Panc1 (cell line): ENCODE results near the gene IGSF9. TPM values are rescaled to one million over a fixed set of nuclear protein-coding genes. Genes with fewer than 3 reads are reported as not detected.

Experiments
- ATAC-seq: fragments of 200-7000 bp; cut with Tn5 transposase; 2 replicates; pipeline ENCODE4 v1.9.1; 2020; ENCODE audit warnings: mild to moderate bottlenecking, moderate library complexity
- BruUV-seq: library from RNA; stranded (reverse); fragments of 400-500 nt; replicated peaks from 2 replicates; lab custom pipeline; 2021; lab: Mats Ljungman, UMichigan
- CTCF ChIA-PET: fragments of 300-600 bp; sonication (Branson Sonifier 250); formaldehyde crosslinking; loops from one replicate; lab custom pipeline; 2022; ENCODE audit warnings: antibody characterized with exemption; lab: Charles Lee
- POLR2A ChIA-PET: fragments of 300-600 bp; sonication (Branson Sonifier 250); formaldehyde crosslinking; loops from one replicate; lab custom pipeline; 2022; ENCODE audit warnings: antibody characterized with exemption; lab: Charles Lee
- DNase-seq: peaks from one replicate; pipeline ENCODE4 v3.0.0-alpha.2; 2010; ENCODE audit warnings: low read depth, low spot score
- H3K27ac ChIP-seq: 2 replicates; pipeline ENCODE4 v1.5.1; 2011; ENCODE audit warnings: mild to moderate bottlenecking, low read length, inconsistent platforms
- H3K27me3 ChIP-seq: fragments of 200-500 bp; sonication (Bioruptor generic); 2 replicates; pipeline ENCODE4 v1.6.0; 2014; ENCODE audit warnings: low read length, inconsistent platforms; ENCODE audit not compliant: control insufficient read depth, insufficient read depth
- H3K36me3 ChIP-seq: fragments of 200-500 bp; sonication (Bioruptor generic); 2 replicates; pipeline ENCODE4 v1.5.1; 2014; ENCODE audit warnings: inconsistent platforms, mild to moderate bottlenecking, low read length, moderate library complexity; ENCODE audit not compliant: control insufficient read depth, insufficient read depth
- H3K4me1 ChIP-seq: 2 replicates; pipeline ENCODE4 v1.5.1; 2011; ENCODE audit warnings: inconsistent platforms, mild to moderate bottlenecking, low read length, moderate library complexity; ENCODE audit not compliant: control insufficient read depth, insufficient read depth
- H3K4me3 ChIP-seq, 2 experiments: 2 replicates each; pipeline ENCODE4 v1.5.1; 2011 to 2012; ENCODE audit warnings: low read depth in 2 of 2, low read length in 2 of 2, mild to moderate bottlenecking in 2 of 2, inconsistent platforms in 1 of 2, moderate library complexity in 1 of 2
- H3K9me3 ChIP-seq: fragments of 200-500 bp; sonication (Bioruptor generic); 2 replicates; pipeline ENCODE4 v1.5.1; 2014; ENCODE audit warnings: low read depth, mild to moderate bottlenecking, inconsistent platforms, low read length, moderate library complexity; ENCODE audit not compliant: control insufficient read depth, insufficient read depth
- CTCF ChIP-seq: fragments of 450-650 bp; IDR thresholded peaks from 2 replicates; pipeline ENCODE4 v1.5.1; 2017; ENCODE audit warnings: mild to moderate bottlenecking
- POLR2AphosphoS5 ChIP-seq: IDR thresholded peaks from 2 replicates; pipeline ENCODE4 v1.6.1; 2012; ENCODE audit warnings: mild to moderate bottlenecking, low read depth, low read length, moderate library complexity
- REST ChIP-seq, 2 experiments: IDR thresholded peaks; 2 replicates each; pipeline ENCODE4 v1.6.1; 2011 to 2012; ENCODE audit warnings: low read depth in 2 of 2, control low read depth in 1 of 2, low read length in 1 of 2, mild to moderate bottlenecking in 1 of 2, moderate library complexity in 1 of 2; ENCODE audit not compliant: insufficient read depth in 1 of 2
- SIN3A ChIP-seq: IDR thresholded peaks from 2 replicates; pipeline ENCODE4 v1.6.1; 2012; ENCODE audit warnings: low read depth, mild to moderate bottlenecking, low read length, moderate library complexity, borderline replicate concordance; ENCODE audit not compliant: insufficient read depth
- TCF7L2 ChIP-seq: IDR thresholded peaks from 2 replicates; pipeline ENCODE4 v1.6.1; 2011; ENCODE audit warnings: mild to moderate bottlenecking, low read depth, low read length, inconsistent platforms
- in situ Hi-C: cut with HindIII; loops from 2 replicates; pipeline ENCODE4 v1.10.0; 2016; ENCODE audit warnings: low sequenced_read_pairs, low pct_unique_long_range_greater_than_20kb
- intact Hi-C: fragments of 100-400 bp; cut with micrococcal nuclease; formaldehyde crosslinking; loops from one replicate; pipeline ENCODE4 v1.10.0; 2022; ENCODE audit not compliant: unreplicated experiment
- total RNA-seq: library from RNA; stranded (reverse); gene quantifications from one replicate; pipeline ENCODE4 v1.2.1, GENCODE V29; 2021; ENCODE audit not compliant: unreplicated experiment

IGSF9 gene
- total RNA-seq, 1 experiment from 2014 or later: 0.51 TPM

- DNase-seq: no peak
- CTCF ChIA-PET: interaction anchor here (2.3 kb wide), 1 partner anchor 68 kb away, joined by 14 read pairs; no protein-coding TSS in a partner anchor
- Histone ChIP-seq H3K36me3 (no peaks in the 10 kb centered on the region), H3K27me3 (peaks cover 2% of the 10 kb centered on the region; the same call in 1 of the 2 replicates), H3K9me3 (no peaks in the 10 kb centered on the region), H3K4me1 (peaks cover 17% of the 10 kb centered on the region), H3K27ac (no peak overlapping the region), H3K4me3 (no peak overlapping the region)
- POLR2A ChIA-PET: no interaction called here
- no TSS peak for BruUV-seq
- in situ Hi-C loops (no loop called here), intact Hi-C loops (no loop called here)
- ATAC-seq: no peak
- TF ChIP-seq CTCF (no peak), POLR2AphosphoS5 (no peak), REST (IDR thresholded peaks at IDR 0.05; ENCODE audit: insufficient read depth in 1 of 2, low read depth in 2 of 2, low read length in 1 of 2) (no peak), TCF7L2 (no peak)
Measured at GRCh38 chr1:159939678-159940002, 5.8 kb downstream of the IGSF9 start.

- H3K27ac ChIP-seq: no peak overlapping the region
- H3K4me3 ChIP-seq: no peak overlapping the region
- H3K27me3 ChIP-seq: no peaks in the 10 kb centered on the region
- POLR2A ChIA-PET: no interaction called here
- no peaks in the 10 kb centered on the region for H3K9me3 ChIP-seq
- no TSS peak for BruUV-seq
- TF ChIP-seq CTCF: no peak
- TF ChIP-seq REST (IDR thresholded peaks at IDR 0.05; ENCODE audit: insufficient read depth in 1 of 2, low read depth in 2 of 2, low read length in 1 of 2): no peak
- TF ChIP-seq TCF7L2: no peak
- TF ChIP-seq SIN3A: no peak
- TF ChIP-seq POLR2AphosphoS5: no peak
- ATAC-seq (no peak), DNase-seq (no peak)
- in situ Hi-C loops (no loop called here), intact Hi-C loops (no loop called here)
- H3K36me3 ChIP-seq: no peaks in the 10 kb centered on the region
- H3K4me1 ChIP-seq: peaks cover 17% of the 10 kb centered on the region
- CTCF ChIA-PET: interaction anchor here (0.5 to 2.3 kb wide), 2 partner anchors 68 to 517 kb away, joined by 4 to 14 read pairs; no protein-coding TSS in a partner anchor
Measured at GRCh38 chr1:159938905-159939677, 6.3 kb downstream of the IGSF9 start.
